ENCODE data around the gene VOPP1. TPM values are rescaled to one million over a fixed set of nuclear protein-coding genes. Genes with fewer than 3 reads are reported as not detected.
"Not testable (repeated sequence)": the region's sequence is repeated elsewhere in the genome, so short reads cannot be mapped to it uniquely, and the experiment has no call there.

Gene VOPP1
- total and polyA plus RNA-seq, 10 donors: 60.3 to 168 (median 144) TPM

- no peak for DNase-seq
- 92 to 100% (median 95%) methylated on average over 3 of the region's 3 CpGs for WGBS, 5 donors
Observed at GRCh38 chr7:55510621-55511020, 61.7 kb downstream of the VOPP1 start.

GRCh38 chr7:55510206-55510605, 62.1 kb downstream of the VOPP1 start:
- H3K9me3 ChIP-seq; H3K4me3 ChIP-seq; H3K27me3 ChIP-seq (replicated peaks in 1 of 7); intact Hi-C loops (cut with DNase I; ENCODE audit: low total_unique reads); DNase-seq: not testable (repeated sequence)
- Histone ChIP-seq H3K36me3 (peaks cover 0 to 49% (median 17%) of the 10 kb centered on the region in 6 donors), H3K27ac (peak overlapping the region in 3 of 8 donors; percentile 37 to 65 (median 51)), H3K4me1 (peaks cover 0 to 53% (median 30%) of the 10 kb centered on the region in 6 donors)
- 93 to 100% (median 95%) methylated on average over 1 of the region's 1 CpG for WGBS, 5 donors

More at GRCh38 chr7:55510621-55511020, 61.7 kb downstream of the VOPP1 start:
- Histone ChIP-seq H3K36me3 (peaks cover 0 to 52% (median 20%) of the 10 kb centered on the region in 6 donors), H3K4me1 (peaks cover 0 to 53% (median 33%) of the 10 kb centered on the region in 6 donors), H3K9me3 (no peaks in the 10 kb centered on the region), H3K27ac (peak overlapping the region in 3 of 8 donors; percentile 37 to 65 (median 51)), H3K4me3 (no peak overlapping the region), H3K27me3 (replicated peaks in 1 of 7) (no peaks in the 10 kb centered on the region)
- intact Hi-C loops (cut with DNase I; ENCODE audit: low total_unique reads): no loop called here
- no peak for TF ChIP-seq POLR2A (IDR thresholded peaks at IDR 0.05)
- TF ChIP-seq POLR2AphosphoS5 (IDR thresholded peaks at IDR 0.05): no peak

GRCh38 chr7:55509322-55509721, 63.0 kb downstream of the VOPP1 start:
- no peak for DNase-seq
- Histone ChIP-seq H3K4me3 (no peak overlapping the region), H3K36me3 (peaks cover 0 to 45% (median 15%) of the 10 kb centered on the region in 6 donors), H3K9me3 (no peaks in the 10 kb centered on the region), H3K27me3 (replicated peaks in 1 of 7) (no peaks in the 10 kb centered on the region), H3K4me1 (peaks cover 0 to 59% (median 31%) of the 10 kb centered on the region in 6 donors), H3K27ac (peak overlapping the region in 4 of 8 donors; percentile 27 to 65 (median 51))
- intact Hi-C loops (cut with DNase I; ENCODE audit: low total_unique reads): no loop called here
- TF ChIP-seq POLR2A (IDR thresholded peaks at IDR 0.05): no peak
- TF ChIP-seq POLR2AphosphoS5 (IDR thresholded peaks at IDR 0.05): peak in 1 of 3 donors; percentile 66
- WGBS, 5 donors: 20 to 50% (median 36%) methylated on average over 1 of the region's 1 CpG

GRCh38 chr7:55508221-55509011, 63.9 kb downstream of the VOPP1 start:
- Histone ChIP-seq H3K9me3 (no peaks in the 10 kb centered on the region), H3K27me3 (replicated peaks in 1 of 7) (no peaks in the 10 kb centered on the region), H3K4me3 (no peak overlapping the region), H3K27ac (peak overlapping the region in 3 of 8 donors; percentile 51 to 65 (median 51)), H3K36me3 (peaks cover 0 to 42% (median 15%) of the 10 kb centered on the region in 6 donors), H3K4me1 (peaks cover 0 to 68% (median 35%) of the 10 kb centered on the region in 6 donors)
- 76 to 91% (median 87%) methylated on average over 5 of the region's 5 CpGs for WGBS, 5 donors
- no peak for TF ChIP-seq CTCF (IDR thresholded peaks at IDR 0.05 in 8 of 11, conservative IDR thresholded peaks at IDR 0.05 in 3 of 11)
- no peak for TF ChIP-seq POLR2AphosphoS5 (IDR thresholded peaks at IDR 0.05)
- no peak for TF ChIP-seq POLR2A (IDR thresholded peaks at IDR 0.05)
- intact Hi-C loops (cut with DNase I; ENCODE audit: low total_unique reads): no loop called here
- no peak for DNase-seq

GRCh38 chr7:55507743-55508142, 64.6 kb downstream of the VOPP1 start:
- Histone ChIP-seq H3K27ac (peak overlapping the region in 3 of 8 donors; percentile 4 to 19 (median 10)), H3K36me3 (peaks cover 0 to 42% (median 8%) of the 10 kb centered on the region in 6 donors), H3K4me3 (no peak overlapping the region), H3K27me3 (replicated peaks in 1 of 7) (no peaks in the 10 kb centered on the region), H3K9me3 (no peaks in the 10 kb centered on the region), H3K4me1 (peaks cover 0 to 69% (median 35%) of the 10 kb centered on the region in 6 donors)
- intact Hi-C loops (cut with DNase I; ENCODE audit: low total_unique reads): no loop called here
- DNase-seq: no peak
- TF ChIP-seq POLR2AphosphoS5 (IDR thresholded peaks at IDR 0.05) (no peak), POLR2A (IDR thresholded peaks at IDR 0.05) (no peak), CTCF (IDR thresholded peaks at IDR 0.05 in 8 of 11, conservative IDR thresholded peaks at IDR 0.05 in 3 of 11) (no peak)
- 90 to 93% (median 91%) methylated on average over 5 of the region's 5 CpGs for WGBS, 5 donors

Data from spleen (tissue), 11 donors.